Activated effector memory CD4-positive, alpha-beta T cell treated with anti-CD3 and anti-CD28 coated beads, Interleukin-2, amount 50 U/mL, for 16 hours (primary cell): ENCODE data around the gene IGSF3.
"Not testable (repeated sequence)": the region's sequence is repeated elsewhere in the genome, so short reads cannot be mapped to it uniquely, and the experiment has no call there.

Experiments
- DNase-seq: peaks from one replicate; pipeline ENCODE4 v3.0.0-alpha.2; 2020

Gene IGSF3

GRCh38 chr1:116684575-116684974, 17.0 kb upstream of the IGSF3 start:
- no peak for DNase-seq

- DNase-seq, result no peak
These were observed 15.2 kb upstream of the IGSF3 start for GRCh38 chr1:116682641-116683221.

GRCh38 chr1:116681343-116681899, 13.9 kb upstream of the IGSF3 start:
- no peak for DNase-seq

DNA sequence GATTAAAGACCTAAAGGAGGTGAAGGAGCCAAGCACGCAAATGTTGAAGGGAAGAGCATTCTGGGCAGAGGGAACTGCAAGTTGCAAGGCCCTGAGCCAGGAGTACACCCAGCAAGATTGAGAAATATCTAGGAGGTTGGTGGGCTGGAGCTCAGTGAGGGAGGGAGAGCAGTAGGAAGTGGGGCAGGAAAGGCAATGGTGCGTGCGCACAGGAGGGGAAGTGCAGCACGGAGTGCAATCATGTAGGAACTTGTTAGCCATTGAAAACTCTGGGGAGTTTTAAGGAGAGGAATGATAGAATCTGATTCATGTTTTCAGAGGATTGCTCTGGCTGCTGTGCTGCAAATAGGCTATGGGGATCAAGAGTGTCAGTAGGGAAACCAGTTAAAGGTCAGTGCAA, 13.2 kb upstream of the IGSF3 start:
- no peak for DNase-seq

GRCh38 chr1:116679828-116680628, 12.5 kb upstream of the IGSF3 start:
- no peak for DNase-seq

DNA sequence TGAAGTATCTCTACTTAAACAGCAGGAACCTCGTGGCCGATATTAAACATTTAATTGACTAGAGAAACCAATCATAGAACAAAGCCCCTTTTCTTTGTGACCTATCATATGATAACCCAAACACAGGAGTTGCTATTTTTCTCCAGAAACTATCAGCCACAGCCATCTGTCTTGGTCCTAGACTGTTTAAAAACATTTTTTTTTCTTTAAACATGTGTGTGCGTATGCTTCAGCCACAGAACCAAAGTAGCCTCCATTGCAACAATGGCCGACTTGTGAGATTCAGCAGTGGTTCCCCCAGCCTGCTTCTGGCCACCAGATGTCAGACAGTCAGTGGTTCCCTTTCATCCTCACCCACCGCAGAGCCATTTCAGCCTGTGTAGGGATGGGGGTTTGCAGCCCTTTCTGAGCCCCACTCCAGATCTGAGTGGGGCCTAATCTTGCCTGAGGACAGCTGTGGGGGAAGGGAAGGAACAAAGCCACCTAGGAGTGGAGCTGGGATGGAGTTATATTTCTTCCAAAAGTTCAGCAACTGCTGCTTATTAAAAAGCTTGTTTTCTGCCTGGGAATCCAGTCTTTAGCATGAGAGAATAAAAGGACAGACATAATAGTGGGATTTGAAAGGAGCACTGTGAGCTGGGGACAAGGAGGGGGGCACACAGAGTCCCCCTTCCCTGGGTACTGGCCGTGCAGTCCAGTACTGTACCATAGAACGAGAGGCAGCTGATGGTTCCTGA, 11.7 kb upstream of the IGSF3 start:
- no peak for DNase-seq

DNA sequence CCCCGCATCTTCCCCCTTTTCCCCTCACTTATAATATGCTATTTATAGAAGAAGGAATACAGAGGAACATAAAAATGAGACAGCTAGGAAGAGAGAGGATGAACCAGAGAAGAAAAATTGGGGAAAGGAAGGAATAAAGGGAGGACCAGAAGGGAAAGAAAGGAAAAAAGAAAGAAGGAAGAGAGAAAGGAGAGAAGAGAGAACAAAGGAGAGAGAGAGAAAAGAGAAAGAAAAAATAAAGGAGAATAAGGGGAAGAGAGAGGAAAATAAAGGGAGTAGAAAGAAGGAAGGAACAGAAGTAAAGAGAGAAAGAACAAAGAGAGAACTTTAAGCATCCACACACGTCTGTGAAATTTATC, 11.2 kb upstream of the IGSF3 start:
- DNase-seq, result no peak

DNA sequence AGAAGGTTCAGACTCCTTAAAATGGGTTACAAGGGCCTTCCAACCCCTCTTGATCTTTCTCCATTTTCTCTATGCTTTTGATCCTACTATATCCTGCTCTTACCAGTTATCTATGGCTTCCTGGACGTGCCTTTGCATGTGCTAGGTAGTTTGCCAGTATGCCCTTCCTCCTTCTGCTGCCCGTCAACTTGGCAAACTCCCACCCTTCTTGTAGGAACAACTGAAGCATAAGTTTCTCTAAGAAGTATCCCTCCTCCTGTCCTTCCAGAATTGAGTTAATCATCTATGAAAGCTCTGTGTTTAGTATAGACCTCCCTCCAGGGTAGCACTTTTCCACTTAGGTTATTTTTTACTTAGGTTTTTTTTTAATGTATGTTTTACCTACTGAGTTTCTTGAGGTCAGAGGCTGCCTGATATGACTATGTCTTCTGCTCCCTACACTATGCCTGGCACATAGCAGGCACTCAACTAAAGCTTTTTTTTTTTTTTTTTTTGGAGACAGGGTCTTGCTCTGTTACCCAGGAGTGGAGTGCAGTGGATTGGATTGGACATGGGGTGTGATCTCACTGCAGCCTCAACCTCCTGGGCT, 10.0 kb upstream of the IGSF3 start:
- no peak for DNase-seq

- DNase-seq, result no peak
These were observed 8.8 kb upstream of the IGSF3 start for GRCh38 chr1:116676291-116676690.

DNA sequence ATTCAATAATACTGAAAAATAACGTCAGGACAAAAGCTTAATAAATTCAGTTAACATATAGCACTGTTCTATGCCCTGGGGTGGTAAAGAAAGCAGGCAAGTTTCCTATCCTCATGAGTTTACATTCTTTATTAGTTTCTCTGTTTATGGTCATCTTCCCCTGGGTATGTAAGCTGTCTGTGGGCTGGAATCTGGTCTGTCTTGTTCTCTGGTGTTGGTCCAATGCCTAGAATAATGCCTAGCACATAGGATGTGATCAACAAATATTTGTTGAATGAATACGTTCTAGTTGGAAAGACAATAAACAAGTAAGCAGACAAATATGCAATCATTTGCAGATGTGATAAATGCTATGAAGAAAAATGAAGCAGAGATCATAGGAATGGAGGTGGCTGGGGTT, 7.2 kb upstream of the IGSF3 start:
- DNase-seq, result no peak

DNA sequence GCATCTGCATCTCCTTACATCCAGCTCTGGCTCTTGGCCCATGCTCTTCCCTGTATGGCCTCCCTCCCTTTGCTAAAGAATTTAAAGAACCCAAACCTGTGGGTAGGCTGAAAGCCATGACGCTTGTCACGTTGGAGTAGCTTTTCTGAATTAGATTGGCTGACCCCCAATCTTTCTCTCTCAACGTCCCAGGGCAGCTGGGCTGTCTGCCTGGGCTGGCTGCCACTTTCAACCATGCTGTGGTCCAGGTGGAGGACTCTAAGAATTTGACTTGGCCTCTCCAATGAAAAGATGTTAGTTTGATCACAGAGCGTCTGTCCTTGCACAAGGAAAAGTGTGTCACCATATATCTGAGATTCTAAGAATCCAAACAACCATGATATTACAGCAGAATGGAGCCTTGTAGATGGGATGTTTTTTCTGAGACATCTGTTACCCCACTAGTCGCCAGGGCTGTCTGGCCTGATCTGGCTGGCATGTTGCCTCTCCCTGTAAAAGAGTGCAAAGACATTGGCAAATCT, 6.5 kb upstream of the IGSF3 start:
- no peak for DNase-seq

DNA sequence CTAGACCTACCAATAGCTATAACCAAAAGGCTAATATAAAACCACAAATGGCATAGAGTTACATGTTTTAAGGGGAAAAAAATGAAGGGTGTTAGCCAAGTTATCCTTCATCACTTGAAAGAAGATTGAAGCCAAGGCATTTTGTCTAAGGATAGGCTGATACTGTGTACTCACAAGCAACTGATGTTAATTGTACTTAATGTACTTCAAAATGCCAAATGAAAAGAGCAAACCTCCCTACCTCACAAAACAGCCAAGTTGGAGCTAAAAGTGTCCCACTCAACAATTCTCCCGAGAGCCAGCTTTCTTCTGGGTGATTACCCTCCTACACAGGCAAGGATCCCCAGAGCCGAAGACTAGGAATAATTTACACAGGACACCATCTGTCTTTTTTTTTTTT, 4.4 kb upstream of the IGSF3 start:
- no peak for DNase-seq

- DNase-seq, result no peak
These were observed 3.7 kb upstream of the IGSF3 start for GRCh38 chr1:116671072-116671760.

GRCh38 chr1:116668277-116668676, 744 bp upstream of the IGSF3 start:
- no peak for DNase-seq

GRCh38 chr1:116667078-116667574, 407 bp downstream of the IGSF3 start:
- DNase-seq, result no peak

GRCh38 chr1:116666187-116667077, 1.1 kb downstream of the IGSF3 start:
- peak; percentile 65 for DNase-seq

GRCh38 chr1:116664978-116665371, 2.6 kb downstream of the IGSF3 start:
- no peak for DNase-seq

GRCh38 chr1:116664366-116664977, 3.1 kb downstream of the IGSF3 start:
- no peak for DNase-seq

GRCh38 chr1:116663821-116664220, 3.7 kb downstream of the IGSF3 start:
- DNase-seq, result no peak

- DNase-seq, result no peak
These were observed 5.9 kb downstream of the IGSF3 start for GRCh38 chr1:116661633-116662032.

DNA sequence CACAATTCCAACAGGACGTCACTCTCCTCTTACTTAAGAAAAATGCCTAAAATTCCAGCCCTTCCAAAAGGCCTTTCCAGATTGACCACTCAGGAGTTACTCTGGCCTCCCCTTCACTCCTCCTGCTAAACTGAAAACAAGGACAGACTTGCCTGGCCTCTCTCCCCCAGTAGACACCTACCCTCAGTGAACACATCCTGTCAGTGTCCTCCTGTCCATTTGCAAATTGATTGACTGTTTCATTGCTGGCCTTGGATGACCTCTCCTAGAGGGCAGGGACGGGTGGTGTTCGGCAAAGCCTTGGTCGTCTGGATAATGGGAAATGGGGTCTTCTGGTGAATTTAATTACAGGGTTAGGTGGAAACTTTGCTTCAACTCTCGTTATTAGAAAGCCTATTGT, 8.9 kb downstream of the IGSF3 start:
- not testable (repeated sequence) for DNase-seq
